HG03442 (cell line): ENCODE data around the gene PRND.

Experiments used
- ATAC-seq: cut with Tn5 transposase; IDR thresholded peaks from one replicate; pipeline ENCODE4 v1.9.1; 2021; ENCODE audit warnings: mild to moderate bottlenecking, moderate library complexity; ENCODE audit not compliant: unreplicated experiment

Gene PRND

GRCh38 chr20:4775322-4776078 lies 53.8 kb downstream of the PRND start:
- no peak for ATAC-seq

- ATAC-seq: no peak
Measured at GRCh38 chr20:4776079-4776630, 54.4 kb downstream of the PRND start.
